Neuron (in vitro differentiated cells): ENCODE results near the gene TMEM45B.

ENCODE experiments used
- H2AFZ ChIP-seq: one replicate; pipeline ENCODE4 v1.6.1; 2013; ENCODE audit warnings: low read depth, mild to moderate bottlenecking, inconsistent platforms, low read length, moderate library complexity
- H3K27me3 ChIP-seq: one replicate; pipeline ENCODE4 v1.6.1; 2013; ENCODE audit warnings: low read length; ENCODE audit not compliant: insufficient read depth
- H3K36me3 ChIP-seq: one replicate; pipeline ENCODE4 v1.6.1; 2013; ENCODE audit warnings: low read length; ENCODE audit not compliant: insufficient read depth
- H3K4me1 ChIP-seq: one replicate; pipeline ENCODE4 v1.6.1; 2013; ENCODE audit warnings: low read length; ENCODE audit not compliant: insufficient read depth
- H3K4me3 ChIP-seq: 2 replicates; pipeline ENCODE4 v1.5.1; 2013; ENCODE audit warnings: mild to moderate bottlenecking, low read length, moderate library complexity
- H3K9me3 ChIP-seq: one replicate; pipeline ENCODE4 v1.6.1; 2013; ENCODE audit warnings: low read length

TMEM45B gene

DNA sequence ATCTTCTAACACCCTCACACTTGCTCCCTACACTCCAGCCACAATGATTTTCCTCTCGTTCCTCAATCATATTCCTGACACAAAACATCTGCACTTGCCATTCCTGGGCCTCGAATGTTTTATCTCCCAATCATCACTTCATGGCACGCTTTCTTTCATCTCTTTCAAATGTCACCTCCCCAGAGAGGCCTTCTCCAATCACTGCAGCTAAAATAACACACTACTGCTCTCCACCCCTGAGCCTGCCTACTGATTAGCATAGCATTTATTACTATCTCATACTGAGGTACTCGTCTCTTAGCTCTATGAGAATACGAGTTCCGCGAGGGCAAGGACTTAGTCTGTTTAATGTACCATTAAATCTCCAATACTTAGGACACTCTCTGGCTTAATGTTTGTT lies 56.3 kb downstream of the TMEM45B start:
- Histone ChIP-seq H3K36me3 (peaks cover 91% of the 10 kb centered on the region), H3K4me1 (no peaks in the 10 kb centered on the region), H3K4me3 (no peak overlapping the region), H3K9me3 (no peaks in the 10 kb centered on the region), H3K27me3 (no peaks in the 10 kb centered on the region), H2AFZ (no peak overlapping the region)

GRCh38 chr11:129880311-129880710 lies 64.7 kb downstream of the TMEM45B start:
- no peak overlapping the region for H2AFZ ChIP-seq
- H3K36me3 ChIP-seq, result peaks cover 91% of the 10 kb centered on the region
- no peak overlapping the region for H3K4me3 ChIP-seq
- H3K9me3 ChIP-seq, result no peaks in the 10 kb centered on the region
- H3K4me1 ChIP-seq, result no peaks in the 10 kb centered on the region
- no peaks in the 10 kb centered on the region for H3K27me3 ChIP-seq

- no peak overlapping the region for H2AFZ ChIP-seq
- H3K4me3 ChIP-seq, result no peak overlapping the region
- H3K27me3 ChIP-seq, result no peaks in the 10 kb centered on the region
- H3K9me3 ChIP-seq, result no peaks in the 10 kb centered on the region
- H3K4me1 ChIP-seq, result no peaks in the 10 kb centered on the region
- peaks cover 92% of the 10 kb centered on the region for H3K36me3 ChIP-seq
Measured at GRCh38 chr11:129881570-129882170, 66.0 kb downstream of the TMEM45B start.

- H3K4me3 ChIP-seq, result no peak overlapping the region
- H3K27me3 ChIP-seq, result no peaks in the 10 kb centered on the region
- H3K9me3 ChIP-seq, result no peaks in the 10 kb centered on the region
- H3K4me1 ChIP-seq, result no peaks in the 10 kb centered on the region
- peaks cover 91% of the 10 kb centered on the region for H3K36me3 ChIP-seq
- no peak overlapping the region for H2AFZ ChIP-seq
Measured at GRCh38 chr11:129884581-129884980, 68.9 kb downstream of the TMEM45B start.

DNA sequence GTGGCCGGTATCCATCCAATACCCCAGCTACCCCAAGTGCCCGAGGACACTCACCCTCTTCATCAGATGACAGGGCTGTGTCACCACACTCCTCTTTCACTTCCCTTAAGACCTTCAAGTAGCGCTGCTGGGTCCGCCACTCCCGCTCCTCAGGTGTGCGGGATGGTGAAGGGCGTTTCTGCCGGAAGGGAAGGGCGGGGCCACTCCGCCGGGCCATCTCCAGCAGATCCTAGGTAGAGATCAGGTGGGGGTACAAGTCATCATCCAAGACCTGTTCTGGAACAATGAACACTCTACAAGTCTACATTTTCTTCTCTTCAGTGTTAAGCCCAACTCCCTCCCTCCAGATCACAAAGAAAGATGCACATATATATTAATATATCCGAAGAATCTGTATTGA lies 69.7 kb downstream of the TMEM45B start:
- H3K4me1 ChIP-seq, result no peaks in the 10 kb centered on the region
- H3K27me3 ChIP-seq, result no peaks in the 10 kb centered on the region
- no peaks in the 10 kb centered on the region for H3K9me3 ChIP-seq
- H2AFZ ChIP-seq, result no peak overlapping the region
- H3K36me3 ChIP-seq, result peaks cover 96% of the 10 kb centered on the region
- H3K4me3 ChIP-seq, result no peak overlapping the region

- Histone ChIP-seq H3K4me3 (no peak overlapping the region), H3K27me3 (no peaks in the 10 kb centered on the region), H3K36me3 (peaks cover 94% of the 10 kb centered on the region), H3K4me1 (no peaks in the 10 kb centered on the region), H2AFZ (no peak overlapping the region), H3K9me3 (no peaks in the 10 kb centered on the region)
Measured at GRCh38 chr11:129888451-129888850, 72.8 kb downstream of the TMEM45B start.

DNA sequence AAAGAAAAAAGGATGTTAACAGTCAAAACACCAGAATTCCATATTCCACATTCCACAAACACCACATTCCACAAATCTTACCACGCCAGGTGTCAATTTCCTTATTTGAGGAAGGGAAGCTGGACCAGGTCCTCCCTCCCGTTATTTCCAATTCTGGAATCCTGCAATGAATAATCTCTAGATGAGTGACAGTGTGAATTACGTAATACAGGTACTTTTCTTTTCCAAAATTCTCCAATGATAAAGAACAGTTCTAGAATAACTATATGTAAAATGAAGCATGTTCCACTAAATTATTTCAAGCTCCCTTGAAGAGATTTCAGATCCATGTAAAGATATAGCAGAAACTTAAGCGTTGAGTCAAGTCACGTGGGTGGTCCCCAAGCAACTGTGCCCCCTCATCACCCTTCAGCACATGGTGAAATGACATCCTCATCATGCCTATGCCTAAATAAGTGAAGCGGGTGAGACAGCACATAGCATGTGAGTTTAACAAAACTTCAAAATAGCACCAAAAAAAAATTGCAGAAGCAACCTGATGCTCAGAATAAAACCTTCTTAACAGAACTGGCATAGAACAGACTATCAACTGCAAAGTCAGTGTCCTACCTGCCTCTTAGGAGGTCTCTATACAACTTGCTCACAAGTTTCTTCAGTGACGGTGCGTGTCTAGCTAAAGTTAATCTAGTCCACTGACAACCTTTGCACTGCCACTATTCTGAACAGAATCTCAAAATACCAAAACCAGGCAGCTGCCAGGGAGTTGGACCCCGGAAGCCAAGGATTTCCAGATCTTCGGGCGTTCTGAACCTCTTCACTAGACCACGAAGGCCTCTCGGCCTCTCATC lies 78.9 kb downstream of the TMEM45B start:
- Histone ChIP-seq H3K27me3 (no peaks in the 10 kb centered on the region), H3K9me3 (no peaks in the 10 kb centered on the region), H3K4me3 (peak overlapping the region; percentile 98), H2AFZ (peak overlapping the region; percentile 88), H3K36me3 (peaks cover 42% of the 10 kb centered on the region), H3K4me1 (peaks cover 11% of the 10 kb centered on the region)

DNA sequence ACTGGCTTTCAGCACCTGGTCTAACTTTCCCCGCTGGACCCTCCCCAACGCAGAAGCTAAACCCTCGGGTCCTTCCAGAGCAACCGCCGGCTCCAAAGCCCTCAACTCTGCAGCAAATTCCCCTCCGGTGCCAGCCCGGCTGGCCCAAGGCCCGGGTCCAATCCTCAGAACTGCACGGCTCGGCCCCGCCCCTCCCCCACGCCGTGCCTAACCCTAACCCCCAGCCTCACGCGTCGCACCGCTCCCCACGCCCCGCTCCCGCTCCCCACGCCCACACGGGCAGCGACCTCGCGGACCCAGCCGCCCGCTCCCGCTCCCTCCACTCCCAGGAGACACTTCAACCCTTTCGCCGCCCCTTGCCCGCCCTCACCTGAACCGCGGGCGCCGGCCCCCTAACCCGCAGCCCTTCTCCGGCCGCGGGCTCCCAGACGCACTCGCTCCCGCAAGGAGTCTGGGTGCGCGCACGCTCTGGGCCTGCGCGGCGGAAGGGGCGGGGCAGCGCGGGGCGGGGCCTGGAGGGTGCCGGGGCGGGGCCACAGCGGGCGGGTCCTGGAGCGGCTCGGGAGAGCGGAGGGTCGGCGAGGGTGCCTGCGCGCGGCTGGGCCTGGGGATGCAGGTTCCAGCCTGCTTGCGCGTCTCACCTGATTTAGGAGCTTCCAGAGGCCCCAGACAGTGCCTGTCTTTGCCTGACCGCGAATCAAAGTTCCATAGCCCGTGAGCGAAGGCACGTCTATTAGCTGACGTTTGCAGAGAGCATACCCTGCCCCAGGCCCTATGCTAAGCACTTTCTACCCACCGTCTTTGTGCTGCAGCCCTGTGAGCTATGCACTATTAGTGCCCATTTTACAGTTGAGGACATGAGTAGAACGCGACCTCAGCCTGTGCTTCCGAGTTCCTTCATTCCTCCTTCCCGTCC lies 79.7 kb downstream of the TMEM45B start, which contains the start of gene NFRKB:
TSS of gene NFRKB (minus strand) at position 453 of the 916 bp plus-strand sequence. CDS start 2,729 bp downstream, outside the sequence.
- Histone ChIP-seq H3K36me3 (peaks cover 33% of the 10 kb centered on the region), H3K9me3 (no peaks in the 10 kb centered on the region), H2AFZ (peak within 1 kb of the TSS; percentile 88)

DNA sequence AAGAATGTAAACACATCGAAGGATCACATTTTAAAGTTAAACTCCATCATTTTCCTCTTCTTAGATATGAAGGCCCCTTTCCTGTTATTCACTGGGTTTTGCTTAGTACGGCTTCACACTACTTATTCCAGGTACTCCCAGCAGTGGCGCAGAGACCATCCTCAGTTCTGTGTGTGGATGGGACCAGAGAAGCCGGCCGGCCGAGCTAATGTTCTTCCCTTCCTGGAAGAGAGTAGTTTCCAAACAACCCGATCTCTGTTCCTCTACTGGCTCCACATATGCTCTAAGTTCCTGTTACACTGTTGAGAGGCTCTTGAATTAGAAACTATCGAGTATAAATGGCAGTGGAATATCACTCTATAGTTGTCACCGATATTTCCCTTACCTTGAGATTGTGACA lies 80.4 kb downstream of the TMEM45B start:
- H3K4me3 ChIP-seq, result peak overlapping the region; percentile 98
- H3K9me3 ChIP-seq, result no peaks in the 10 kb centered on the region
- peak overlapping the region; percentile 88 for H2AFZ ChIP-seq
- H3K27me3 ChIP-seq, result no peaks in the 10 kb centered on the region
- peaks cover 11% of the 10 kb centered on the region for H3K4me1 ChIP-seq
- H3K36me3 ChIP-seq, result peaks cover 27% of the 10 kb centered on the region

More for the DNA sequence above, 79.7 kb downstream of the TMEM45B start, which contains the start of gene NFRKB:
- Histone ChIP-seq H3K27me3 (no peaks in the 10 kb centered on the region), H3K4me3 (peak within 1 kb of the TSS; percentile 98), H3K4me1 (peaks cover 11% of the 10 kb centered on the region)

DNA sequence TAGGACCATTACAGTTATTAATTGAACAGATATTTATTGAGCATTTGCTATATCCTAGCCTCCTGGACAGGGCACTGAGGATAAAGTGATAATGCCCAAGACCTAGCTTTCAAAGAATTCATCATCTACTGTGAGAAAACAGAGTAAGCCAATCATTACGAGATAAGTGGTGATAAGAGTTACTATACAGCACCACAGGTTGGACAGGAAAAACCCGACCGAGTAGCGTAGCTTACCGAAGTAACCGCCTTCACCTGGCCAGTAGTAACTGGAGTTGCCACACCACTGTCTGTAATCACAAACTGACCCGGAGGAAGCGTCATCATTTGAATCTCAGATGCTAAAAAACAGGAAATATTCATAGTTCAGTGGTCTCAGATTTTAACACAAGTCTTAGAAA lies 89.8 kb downstream of the TMEM45B start:
- no peak overlapping the region for H2AFZ ChIP-seq
- no peaks in the 10 kb centered on the region for H3K4me1 ChIP-seq
- no peaks in the 10 kb centered on the region for H3K9me3 ChIP-seq
- H3K36me3 ChIP-seq, result peaks cover 34% of the 10 kb centered on the region
- no peak overlapping the region for H3K4me3 ChIP-seq
- H3K27me3 ChIP-seq, result no peaks in the 10 kb centered on the region
